CD14-positive monocyte (primary cell): ENCODE measurements around the gene GRID1. TPM values are rescaled to one million over a fixed set of nuclear protein-coding genes. Genes with fewer than 3 reads are reported as not detected.

ENCODE experiments used
- DNase-seq, 3 donors: peaks; one replicate each; pipeline ENCODE4 v3.0.0-alpha.2; 2011 to 2022
- H2AFZ ChIP-seq: 2 replicates; pipeline ENCODE4 v1.6.0; 2012; ENCODE audit warnings: mild to moderate bottlenecking, low read depth, low read length, inconsistent platforms; ENCODE audit not compliant: insufficient read depth, poor library complexity, severe bottlenecking
- H3K27ac ChIP-seq, 2 donors: 1 replicate in 1 of 2; 2 replicates in 1 of 2; pipeline ENCODE4 v1.5.1; 2012 to 2013; ENCODE audit warnings: low read length in 2 of 2, control low read depth in 1 of 2, inconsistent platforms in 1 of 2, low read depth in 1 of 2, mild to moderate bottlenecking in 1 of 2
- H3K27me3 ChIP-seq, 2 donors: one replicate each; pipeline versions ENCODE4 v1.6.0 to v1.6.1; 2011 to 2013; ENCODE audit warnings: low read length in 2 of 2; ENCODE audit not compliant: control insufficient read depth in 2 of 2, insufficient read depth in 2 of 2
- H3K36me3 ChIP-seq, 2 donors: replicated peaks in 1 of 2; 1 replicate in 1 of 2; 2 replicates in 1 of 2; pipeline versions ENCODE4 v1.5.1 to v1.6.1; 2012 to 2013; ENCODE audit warnings: low read length in 2 of 2, control low read depth in 1 of 2, inconsistent platforms in 1 of 2, mild to moderate bottlenecking in 1 of 2; ENCODE audit not compliant: insufficient read depth in 2 of 2, control insufficient read depth in 1 of 2
- H3K4me1 ChIP-seq, 2 donors: 1 replicate in 1 of 2; 2 replicates in 1 of 2; pipeline versions ENCODE4 v1.5.1 to v1.6.1; 2012 to 2013; ENCODE audit warnings: low read length in 2 of 2, control low read depth in 1 of 2, inconsistent platforms in 1 of 2, mild to moderate bottlenecking in 1 of 2, moderate library complexity in 1 of 2; ENCODE audit not compliant: insufficient read depth in 2 of 2, control insufficient read depth in 1 of 2
- H3K4me2 ChIP-seq: replicated peaks from 2 replicates; pipeline ENCODE3; 2012; ENCODE audit warnings: low read length, moderate library complexity, mild to moderate bottlenecking; ENCODE audit not compliant: poor library complexity, severe bottlenecking; ENCODE audit errors: extremely low read depth
- H3K4me3 ChIP-seq, 3 experiments: fragments of 200-600 bp in 1 of 3; sonication (generic) in 1 of 3; replicated peaks in 1 of 3; 1 replicate in 2 of 3; 2 replicates in 1 of 3; pipeline ENCODE4 v1.5.1; 2011 to 2013; ENCODE audit warnings: low read length in 3 of 3, mild to moderate bottlenecking in 3 of 3, control low read depth in 2 of 3, low read depth in 2 of 3, inconsistent platforms in 1 of 3, moderate library complexity in 1 of 3
- H3K79me2 ChIP-seq: 2 replicates; pipeline ENCODE4 v1.6.0; 2012; ENCODE audit warnings: mild to moderate bottlenecking, control low read depth, inconsistent platforms, low read length, moderate library complexity; ENCODE audit not compliant: insufficient read depth
- H3K9ac ChIP-seq: 2 replicates; pipeline ENCODE4 v1.6.0; 2017; ENCODE audit warnings: low read length, mild to moderate bottlenecking; ENCODE audit not compliant: insufficient read depth, poor library complexity, severe bottlenecking
- H3K9me3 ChIP-seq, 2 donors: replicated peaks in 1 of 2; 1 replicate in 1 of 2; 2 replicates in 1 of 2; pipeline versions ENCODE4 v1.5.1 to v1.6.1; 2012 to 2013; ENCODE audit warnings: low read length in 2 of 2, control low read depth in 1 of 2; ENCODE audit not compliant: control insufficient read depth in 1 of 2, insufficient read depth in 1 of 2
- H4K20me1 ChIP-seq: 2 replicates; pipeline ENCODE4 v1.6.0; 2012; ENCODE audit warnings: mild to moderate bottlenecking, low read length, control low read depth, moderate library complexity; ENCODE audit not compliant: insufficient read depth
- H3K27ac Mint-ChIP-seq, 7 donors: one replicate each; pipeline ENCODE4 v1.8.0; 2020; ENCODE audit warnings: mild to moderate bottlenecking in 7 of 7, mixed read lengths in 7 of 7, moderate library complexity in 6 of 7, inconsistent platforms in 2 of 7
- H3K27me3 Mint-ChIP-seq, 3 donors: one replicate each; pipeline ENCODE4 v1.8.0; 2021 to 2022; ENCODE audit warnings: low read depth in 3 of 3, mild to moderate bottlenecking in 3 of 3, mixed read lengths in 3 of 3, moderate library complexity in 3 of 3, inconsistent platforms in 1 of 3
- H3K36me3 Mint-ChIP-seq, 2 donors: one replicate each; pipeline ENCODE4 v1.8.0; 2020; ENCODE audit warnings: mixed read lengths in 2 of 2, inconsistent platforms in 1 of 2, mild to moderate bottlenecking in 1 of 2
- H3K4me1 Mint-ChIP-seq: one replicate; pipeline ENCODE4 v1.8.0; 2020; ENCODE audit warnings: mild to moderate bottlenecking, mixed read lengths
- H3K4me3 Mint-ChIP-seq, 2 donors: one replicate each; pipeline ENCODE4 v1.8.0; 2020; ENCODE audit warnings: mild to moderate bottlenecking in 2 of 2, mixed read lengths in 2 of 2, moderate library complexity in 1 of 2
- H3K9me3 Mint-ChIP-seq, 7 donors: one replicate each; pipeline ENCODE4 v1.8.0; 2020 to 2022; ENCODE audit warnings: mixed read lengths in 7 of 7, mild to moderate bottlenecking in 6 of 7, moderate library complexity in 6 of 7, inconsistent platforms in 2 of 7
- WGBS: methylation state at CpG from one replicate; pipeline ENCODE4 v1.1.5; 2013; ENCODE audit warnings: missing lambda C conversion rate; ENCODE audit not compliant: insufficient coverage; 5-methylcytosine and 5-hydroxymethylcytosine counted together
- intact Hi-C, 2 donors: fragments of 100-400 bp; cut with micrococcal nuclease; formaldehyde crosslinking; loops; one replicate each; pipeline versions ENCODE4 v1.15.0 to v1.15.1; 2023
- polyA plus RNA-seq, 3 donors: library from polyadenylated mRNA; depleted of rRNA in 1 of 3; unstranded in 2 of 3; stranded (reverse) in 1 of 3; fragments of 300-500 nt in 2 of 3; fragments of >200 nt in 1 of 3; fragmentation: Illumina TruSeq in 2 of 3; gene quantifications; 1 replicate in 2 of 3; 2 replicates in 1 of 3; pipeline ENCODE4 v1.2.3, GENCODE V29; 2012 to 2021
- TF ChIP-seq, protein P1 (sequence below): fragments of 200-600 bp; IDR thresholded peaks from one replicate; pipeline ENCODE4 v1.8.0; 2022; ENCODE audit warnings: antibody characterized with exemption, mild to moderate bottlenecking

The GRID1 gene
- polyA plus RNA-seq, 3 donors = not detected

DNA sequence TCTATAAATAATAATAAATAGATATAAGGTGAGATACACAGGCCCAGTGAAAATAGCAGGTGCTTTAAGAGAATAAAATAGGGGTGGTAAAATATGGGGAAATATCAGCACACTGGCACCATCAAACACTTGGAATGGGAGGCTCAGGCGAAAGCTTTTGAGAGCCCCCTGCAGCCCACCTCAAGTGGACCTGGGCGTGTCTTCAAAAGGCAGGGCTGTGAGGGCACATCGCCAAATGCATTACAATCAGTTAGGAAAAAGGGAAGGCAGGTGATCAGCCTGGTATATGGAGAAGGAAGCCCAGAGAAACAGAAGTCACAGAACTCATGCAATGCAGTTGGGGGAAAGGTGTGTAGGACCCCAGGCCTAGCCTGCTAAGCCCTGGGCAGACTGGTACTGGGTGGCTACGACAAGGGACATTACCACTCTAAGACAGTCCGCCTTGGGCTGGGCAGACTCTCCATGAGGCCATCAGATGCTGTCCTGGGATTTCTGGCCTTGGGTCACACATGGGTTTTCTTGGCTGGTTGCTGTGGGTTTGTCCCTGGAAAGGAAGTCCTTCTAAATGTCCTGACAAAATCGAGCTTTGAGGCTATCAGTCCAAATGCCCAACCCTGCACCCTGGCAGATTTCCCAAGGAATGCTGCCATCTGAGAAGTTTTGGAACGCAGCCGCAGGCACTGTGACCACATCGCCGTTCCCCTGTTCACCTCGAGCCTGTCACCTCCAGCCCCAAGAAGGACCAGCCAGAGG is 330.6 kb downstream of the GRID1 start:
- no peaks in the 10 kb centered on the region for H3K4me1 ChIP-seq
- no peak for DNase-seq
- Mint-ChIP-seq H3K9me3 (peaks cover under 1 to 11% (median 5%) of the 10 kb centered on the region in 7 donors), H3K4me3 (no peak overlapping the region), H3K27ac (peak overlapping the region in 1 of 7 donors; percentile 0), H3K27me3 (peaks cover 0 to 5% (median 0%) of the 10 kb centered on the region in 3 donors), H3K4me1 (no peaks in the 10 kb centered on the region), H3K36me3 (no peaks in the 10 kb centered on the region)
- H3K27me3 ChIP-seq = no peaks in the 10 kb centered on the region
- H3K9ac ChIP-seq = no peak overlapping the region
- intact Hi-C loops = no loop called here
- no peaks in the 10 kb centered on the region for H4K20me1 ChIP-seq
- WGBS = 89% methylated on average over 10 of the region's 11 CpGs
- TF ChIP-seq, protein P1, sequence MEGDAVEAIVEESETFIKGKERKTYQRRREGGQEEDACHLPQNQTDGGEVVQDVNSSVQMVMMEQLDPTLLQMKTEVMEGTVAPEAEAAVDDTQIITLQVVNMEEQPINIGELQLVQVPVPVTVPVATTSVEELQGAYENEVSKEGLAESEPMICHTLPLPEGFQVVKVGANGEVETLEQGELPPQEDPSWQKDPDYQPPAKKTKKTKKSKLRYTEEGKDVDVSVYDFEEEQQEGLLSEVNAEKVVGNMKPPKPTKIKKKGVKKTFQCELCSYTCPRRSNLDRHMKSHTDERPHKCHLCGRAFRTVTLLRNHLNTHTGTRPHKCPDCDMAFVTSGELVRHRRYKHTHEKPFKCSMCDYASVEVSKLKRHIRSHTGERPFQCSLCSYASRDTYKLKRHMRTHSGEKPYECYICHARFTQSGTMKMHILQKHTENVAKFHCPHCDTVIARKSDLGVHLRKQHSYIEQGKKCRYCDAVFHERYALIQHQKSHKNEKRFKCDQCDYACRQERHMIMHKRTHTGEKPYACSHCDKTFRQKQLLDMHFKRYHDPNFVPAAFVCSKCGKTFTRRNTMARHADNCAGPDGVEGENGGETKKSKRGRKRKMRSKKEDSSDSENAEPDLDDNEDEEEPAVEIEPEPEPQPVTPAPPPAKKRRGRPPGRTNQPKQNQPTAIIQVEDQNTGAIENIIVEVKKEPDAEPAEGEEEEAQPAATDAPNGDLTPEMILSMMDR = no peak
- H3K4me3 ChIP-seq = no peak overlapping the region
- H3K79me2 ChIP-seq = no peaks in the 10 kb centered on the region
- no peaks in the 10 kb centered on the region for H3K36me3 ChIP-seq
- no peak overlapping the region for H3K4me2 ChIP-seq
- H2AFZ ChIP-seq = no peak overlapping the region
- no peak overlapping the region for H3K27ac ChIP-seq
- H3K9me3 ChIP-seq = peaks cover 0 to 5% of the 10 kb centered on the region in 2 donors

DNA sequence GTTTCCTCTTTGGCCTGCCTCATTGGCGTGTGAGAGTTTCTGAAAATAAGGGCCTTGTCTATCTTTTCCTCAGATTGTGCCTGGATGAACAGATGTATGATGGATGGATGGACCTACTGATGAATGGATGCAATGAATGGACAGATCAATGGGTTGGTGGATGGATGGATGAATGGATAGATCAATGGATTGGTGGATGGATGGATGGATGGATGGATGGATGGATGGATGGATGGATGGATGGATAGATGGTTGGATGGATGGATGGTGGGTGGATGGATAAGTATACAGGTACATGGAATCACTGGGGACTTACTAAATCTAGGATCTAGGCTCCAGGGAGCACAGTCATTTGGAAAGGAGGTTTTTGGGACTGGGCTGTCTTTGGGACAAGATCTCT is 331.9 kb downstream of the GRID1 start:
- Histone ChIP-seq H3K9me3 (peaks cover 0 to 12% of the 10 kb centered on the region in 2 donors), H3K79me2 (no peaks in the 10 kb centered on the region), H3K27ac (no peak overlapping the region), H3K36me3 (no peaks in the 10 kb centered on the region), H4K20me1 (no peaks in the 10 kb centered on the region), H3K4me2 (no peak overlapping the region), H2AFZ (no peak overlapping the region), H3K27me3 (no peaks in the 10 kb centered on the region), H3K9ac (no peak overlapping the region), H3K4me3 (no peak overlapping the region), H3K4me1 (no peaks in the 10 kb centered on the region)
- no peak overlapping the region for H3K4me3 Mint-ChIP-seq
- 86% methylated on average over 1 of the region's 1 CpG for WGBS
- H3K27me3 Mint-ChIP-seq = peaks cover 0 to 5% (median 0%) of the 10 kb centered on the region in 3 donors
- H3K27ac Mint-ChIP-seq = no peak overlapping the region
- DNase-seq = no peak
- peaks cover 4 to 18% (median 10%) of the 10 kb centered on the region in 7 donors for H3K9me3 Mint-ChIP-seq
- TF ChIP-seq, protein P1 = no peak
- H3K36me3 Mint-ChIP-seq = no peaks in the 10 kb centered on the region
- no peaks in the 10 kb centered on the region for H3K4me1 Mint-ChIP-seq
- intact Hi-C loops = no loop called here
